Stimulated activated naive CD4-positive, alpha-beta T cell treated with Interleukin-2 at 50 U/mL for 16 hours (primary cell): ENCODE measurements around the gene ST3GAL4.
"Not testable (repeated sequence)": the region's sequence is repeated elsewhere in the genome, so short reads cannot be mapped to it uniquely, and the experiment has no call there.

Experiments
- DNase-seq: peaks from one replicate; lab custom pipeline; 2025; lab: John Stamatoyannopoulos, UW

ST3GAL4 gene

DNA sequence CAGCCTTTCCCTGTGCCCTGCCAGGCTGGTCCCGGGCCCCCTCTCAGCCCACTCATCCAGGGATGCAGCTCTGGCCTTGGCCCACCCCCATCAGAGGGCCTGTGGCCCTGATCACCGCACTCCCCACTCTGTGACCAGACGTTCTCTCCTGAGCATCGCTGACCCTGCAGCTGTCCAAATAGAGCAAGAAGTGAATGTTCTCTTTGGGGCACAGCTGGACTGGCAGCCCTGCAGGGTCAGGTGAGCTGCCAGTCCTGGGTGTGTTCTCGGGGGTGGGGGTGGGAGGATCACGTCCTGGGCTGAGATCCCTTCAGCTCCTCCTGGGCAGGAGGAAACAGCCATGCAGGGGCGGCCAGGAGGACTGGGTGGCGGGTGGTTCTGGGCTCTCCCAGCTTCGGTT lies 9.2 kb downstream of the ST3GAL4 start:
- not testable (repeated sequence) for DNase-seq

DNA sequence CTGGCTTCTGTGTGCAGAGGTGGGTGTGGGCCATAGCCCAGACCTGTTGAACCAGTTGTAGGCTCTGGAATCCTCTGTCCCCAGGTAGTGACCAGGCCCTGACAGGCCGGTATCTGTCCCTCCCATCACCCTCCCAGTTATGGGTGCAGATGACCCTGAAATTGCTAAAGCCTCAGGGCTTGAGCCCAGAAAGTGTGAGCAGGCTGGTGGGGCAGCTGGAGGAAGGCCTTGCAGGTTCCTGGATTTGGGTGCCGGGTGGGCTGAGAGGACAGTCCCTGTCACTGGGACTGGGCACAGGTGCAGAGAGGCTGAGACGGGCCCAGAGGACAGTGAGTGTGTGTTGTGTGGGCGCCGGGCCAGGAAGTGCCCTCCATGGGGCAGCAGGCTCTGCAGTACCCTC lies 10.0 kb downstream of the ST3GAL4 start:
- DNase-seq = not testable (repeated sequence)

DNA sequence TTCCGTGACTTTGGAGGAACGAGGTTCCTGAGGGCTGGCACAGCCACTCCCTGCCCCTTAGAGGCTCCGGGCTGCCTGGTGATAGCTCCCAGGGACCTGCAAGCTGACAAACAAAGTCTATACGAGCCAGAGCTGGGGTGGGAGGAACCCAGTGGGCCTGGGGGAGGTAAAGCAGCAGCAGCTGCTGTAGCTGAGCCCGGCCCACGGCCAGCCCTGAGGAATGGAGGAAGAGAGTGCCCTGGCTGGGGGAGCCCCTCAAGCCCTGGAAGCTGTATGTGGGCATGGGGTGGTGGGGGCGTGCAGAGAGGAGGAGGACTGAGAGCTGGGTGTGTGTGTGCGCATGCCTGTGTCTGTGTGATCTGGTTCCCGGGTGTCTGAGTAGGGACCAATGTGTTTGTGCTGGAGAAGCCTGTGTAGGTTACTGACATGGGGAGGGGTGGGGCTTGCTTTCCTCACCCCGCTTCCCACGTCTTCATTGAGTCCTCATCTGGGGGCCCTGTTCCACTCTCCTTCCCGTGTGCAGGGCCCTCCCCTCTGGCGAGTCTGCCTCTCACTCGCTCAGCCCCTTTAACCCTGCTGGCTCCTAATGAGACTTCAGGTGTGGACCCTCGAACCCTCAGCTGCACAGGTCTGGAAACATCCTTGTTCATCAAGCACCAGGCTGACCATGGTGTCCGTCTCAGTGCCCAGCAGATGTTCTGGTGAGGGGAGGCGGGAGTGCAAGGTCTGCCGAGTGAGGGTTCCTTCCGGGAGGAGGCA lies 10.8 kb downstream of the ST3GAL4 start:
- no peak for DNase-seq

DNA sequence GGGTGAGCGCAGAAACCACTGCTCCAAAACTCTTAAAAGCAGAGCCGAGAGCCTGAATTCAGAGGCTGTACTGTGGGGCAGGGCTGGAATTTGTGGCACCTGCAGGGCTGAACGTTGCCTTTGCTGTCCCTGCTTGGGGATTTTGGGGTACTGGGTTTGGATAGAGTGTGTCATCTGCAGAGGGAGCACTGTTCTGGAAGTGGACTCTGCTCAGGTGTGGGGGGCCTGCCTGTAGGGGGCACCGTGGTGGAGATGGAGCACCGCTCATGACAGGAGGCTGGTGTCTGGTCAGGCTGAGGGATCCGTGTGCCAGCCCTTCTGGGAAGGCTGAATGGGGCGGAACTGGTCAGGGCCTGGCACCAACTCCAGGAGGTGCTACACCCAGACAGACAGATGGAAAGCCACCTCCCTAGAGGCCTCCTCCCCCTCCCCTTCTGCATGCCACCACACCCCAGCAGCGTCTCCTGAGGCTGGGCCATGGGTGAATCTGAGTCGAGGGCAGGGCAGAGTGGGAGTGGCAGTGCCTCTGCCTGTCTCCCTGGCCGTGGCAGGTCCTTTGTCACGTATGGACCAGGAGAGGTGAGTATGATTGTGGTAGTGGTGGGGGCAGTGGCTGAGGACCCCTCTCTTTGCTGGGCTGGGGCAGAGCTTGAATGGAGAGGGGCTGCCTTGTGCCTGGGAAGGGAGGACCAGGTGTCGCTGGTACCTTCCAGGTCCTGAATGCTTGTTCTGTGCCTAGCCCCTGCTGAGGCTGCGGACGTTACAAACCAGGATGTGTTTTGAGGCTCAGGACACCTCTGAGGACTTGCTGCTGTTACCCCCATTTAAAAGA lies 11.6 kb downstream of the ST3GAL4 start:
- DNase-seq = not testable (repeated sequence)

DNA sequence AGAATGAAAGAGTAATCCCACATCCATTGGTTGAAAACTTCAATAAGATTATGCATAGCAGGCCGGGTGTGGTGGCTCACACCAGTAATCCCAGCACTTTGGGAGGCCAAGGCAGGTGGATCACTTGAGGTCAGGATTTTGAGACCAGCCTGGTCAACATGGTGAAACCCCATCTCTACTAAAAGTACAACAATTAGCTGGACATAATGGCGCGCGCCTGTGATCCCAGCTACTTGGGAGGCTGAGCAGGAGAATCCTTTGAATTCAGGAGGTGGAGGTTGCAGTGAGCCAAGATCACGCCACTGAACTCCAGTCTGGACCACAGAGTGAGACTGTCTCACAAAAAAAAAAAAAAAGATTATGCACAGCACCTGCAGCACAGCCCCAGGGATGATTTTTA lies 12.3 kb downstream of the ST3GAL4 start:
- not testable (repeated sequence) for DNase-seq

DNA sequence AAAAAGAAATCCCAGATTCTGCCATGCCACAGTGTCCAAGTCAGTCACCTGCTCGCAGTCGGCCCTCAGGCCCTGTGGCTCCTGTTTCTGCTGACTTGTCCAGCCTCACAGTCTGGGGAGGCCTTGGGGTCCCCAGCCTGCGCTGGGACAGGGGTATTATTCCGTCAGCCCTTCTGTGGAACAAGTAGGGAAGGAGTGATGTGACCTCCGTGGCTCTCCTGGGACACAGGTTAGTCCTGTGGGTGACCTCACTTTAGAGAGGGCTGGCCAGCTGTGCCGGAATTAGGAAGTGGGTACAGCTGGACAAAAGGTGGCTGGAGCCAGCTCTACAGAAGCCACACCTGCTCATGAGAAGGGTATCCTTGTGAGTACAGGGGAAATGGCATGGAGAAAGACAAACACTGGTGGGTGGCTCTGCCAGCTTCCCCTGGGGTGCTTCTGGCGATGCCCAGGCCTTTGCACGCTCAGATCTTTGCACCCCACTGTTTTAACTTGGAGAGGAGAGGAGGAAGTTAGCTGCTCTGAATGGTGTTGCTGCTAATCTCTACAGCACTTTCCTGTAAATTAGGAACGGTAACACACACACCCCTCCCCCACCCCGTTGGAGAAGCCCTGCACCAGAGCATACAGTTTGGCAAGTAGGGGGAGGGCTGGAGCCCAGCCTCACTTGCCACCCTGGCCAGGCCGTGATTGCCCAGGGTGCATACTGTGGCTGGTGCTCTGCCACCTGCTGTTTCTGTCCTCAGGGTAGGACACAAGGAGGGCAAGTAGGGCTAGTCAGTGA lies 13.0 kb downstream of the ST3GAL4 start:
- DNase-seq = not testable (repeated sequence)

DNA sequence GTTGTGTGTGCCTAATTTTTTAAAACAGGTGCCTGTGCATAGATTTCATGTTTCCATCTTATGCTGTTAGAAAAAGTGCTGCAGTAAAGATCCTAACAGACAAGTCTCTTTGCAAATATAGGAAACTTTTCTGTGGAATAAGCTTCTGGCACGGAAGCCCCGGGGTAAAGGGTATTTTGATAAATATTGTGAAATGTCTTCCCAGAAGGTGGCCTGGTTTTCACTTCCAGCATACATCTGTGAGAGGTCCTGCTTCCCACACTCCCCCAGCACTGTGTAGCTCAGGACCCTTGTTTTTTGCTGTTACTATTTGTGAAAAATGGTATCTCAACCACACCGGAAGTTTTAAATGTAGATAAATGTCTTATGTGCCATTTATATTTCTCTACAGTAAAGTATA lies 14.5 kb downstream of the ST3GAL4 start:
- DNase-seq = no peak

DNA sequence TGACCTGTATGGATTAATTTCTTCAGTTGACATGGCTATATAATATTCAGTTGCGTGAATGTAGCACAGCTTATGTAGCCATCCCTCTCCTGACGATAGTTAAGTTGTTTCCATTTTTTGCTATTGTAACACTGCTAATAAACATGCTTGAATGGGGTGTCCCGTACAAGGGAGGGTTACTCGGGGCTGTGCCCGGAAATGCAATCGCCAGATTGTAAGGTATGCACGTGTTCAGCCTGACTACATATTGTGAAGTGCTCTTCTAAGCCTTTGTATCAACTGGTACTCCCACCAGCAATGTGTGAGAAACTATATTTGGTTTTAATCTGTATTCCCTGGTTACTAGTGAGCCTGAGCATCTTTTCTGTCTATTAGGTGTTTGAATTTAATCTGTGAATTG lies 16.1 kb downstream of the ST3GAL4 start:
- no peak for DNase-seq

DNA sequence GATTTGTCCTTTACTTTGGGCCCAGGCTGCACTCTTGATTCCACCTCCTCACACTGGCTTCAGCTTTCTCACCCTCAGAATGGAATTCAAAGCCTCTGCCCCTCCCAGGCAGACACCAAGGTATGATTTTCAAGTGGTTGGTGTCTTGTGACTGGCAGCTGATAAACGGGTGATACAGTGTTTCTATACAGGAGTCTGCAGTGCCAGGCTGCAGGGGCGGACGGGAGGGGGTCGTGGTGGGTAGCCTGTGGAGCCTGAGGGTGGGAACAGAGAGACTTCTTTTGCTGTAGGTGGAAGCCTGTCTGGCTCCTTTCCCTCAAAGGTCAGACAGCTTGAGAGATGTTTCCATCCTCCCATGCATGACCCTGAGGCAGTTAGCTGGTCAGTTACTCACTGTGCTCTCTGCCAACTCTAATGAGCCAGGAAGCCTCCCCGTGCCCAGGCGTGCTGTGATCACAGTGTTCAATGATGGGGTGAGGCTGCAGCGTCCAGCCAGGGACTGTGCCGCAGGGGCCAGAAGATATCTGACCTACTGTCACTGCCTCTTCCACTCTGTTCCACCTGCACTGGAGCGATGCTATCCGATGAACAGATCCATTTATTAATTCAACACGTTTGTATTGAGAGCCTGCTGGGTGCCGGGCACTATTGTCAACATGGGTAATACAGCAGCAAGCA lies 18.0 kb downstream of the ST3GAL4 start:
- DNase-seq = not testable (repeated sequence)

DNA sequence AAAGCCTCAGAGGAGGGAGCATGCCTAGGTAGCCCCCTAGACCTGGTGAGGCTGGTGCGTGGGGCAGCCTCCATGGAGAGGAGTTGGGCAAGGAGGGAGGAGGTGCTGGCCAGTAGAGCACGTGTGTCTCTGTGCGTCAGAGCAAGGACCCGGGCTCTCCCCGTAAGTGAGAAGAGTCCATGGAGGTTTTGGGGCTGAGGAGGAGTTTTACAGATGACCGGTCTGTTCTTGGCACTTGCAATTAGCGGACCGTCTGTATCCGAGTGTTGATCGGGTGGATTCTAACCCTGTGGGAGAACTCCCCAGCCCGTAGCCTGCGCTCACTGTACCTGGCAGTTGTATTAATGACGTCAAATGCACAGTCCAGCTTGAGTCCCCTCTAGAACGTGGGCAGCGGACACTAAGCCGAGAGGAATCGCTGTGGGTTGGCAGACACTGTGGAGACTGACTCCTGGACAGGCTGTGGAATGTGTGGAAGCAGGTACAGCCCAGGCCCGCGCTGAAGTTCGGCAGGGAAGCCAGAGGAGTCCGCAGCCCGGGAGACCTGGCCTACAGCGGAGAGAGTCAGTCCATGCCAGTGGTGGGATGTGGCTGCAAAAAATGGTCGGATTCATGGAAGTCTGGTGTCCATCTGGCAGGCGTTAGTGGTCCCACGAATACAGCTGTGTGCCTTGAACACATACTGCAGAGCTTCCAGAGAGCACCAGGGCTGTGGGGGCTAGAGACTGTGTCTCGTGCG lies 19.2 kb downstream of the ST3GAL4 start:
- DNase-seq = not testable (repeated sequence)

DNA sequence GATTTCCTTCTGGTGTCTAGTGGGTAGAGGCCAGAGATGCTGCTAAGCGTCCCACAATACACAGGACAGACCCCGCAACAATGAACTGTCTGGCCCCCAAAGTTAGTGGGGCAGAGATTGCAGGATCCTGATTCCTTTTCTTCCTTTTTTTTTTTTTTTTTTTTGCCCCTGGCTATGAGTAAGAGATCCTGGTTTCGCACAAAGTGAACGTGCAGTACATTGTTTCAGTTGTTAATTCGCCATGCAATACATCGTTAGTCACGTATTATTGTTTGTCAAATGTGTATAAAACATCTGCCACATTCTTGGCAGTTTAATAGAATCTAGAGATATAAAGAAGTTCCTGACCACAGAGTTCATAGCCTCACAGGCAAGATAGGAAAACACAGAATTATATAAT lies 20.2 kb downstream of the ST3GAL4 start:
- DNase-seq = no peak

DNA sequence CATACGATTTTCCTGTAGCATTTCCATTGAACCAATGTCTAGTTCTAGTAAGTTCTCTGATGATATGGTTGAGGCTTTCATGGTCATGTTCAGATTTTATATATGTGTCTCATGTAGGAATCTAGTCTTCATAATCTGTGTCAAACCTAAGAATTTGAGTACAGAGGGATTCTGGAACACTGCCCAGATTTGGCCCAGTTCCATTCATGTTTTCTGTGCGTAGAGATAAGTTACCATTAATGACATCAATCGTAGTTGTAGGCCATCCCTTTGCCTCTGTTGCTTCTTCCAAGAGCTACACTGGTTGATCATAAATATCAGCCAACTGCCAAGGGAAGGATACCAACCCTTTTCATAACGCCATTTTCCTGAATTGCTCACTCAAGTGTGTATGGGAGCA lies 23.3 kb downstream of the ST3GAL4 start:
- no peak for DNase-seq

DNA sequence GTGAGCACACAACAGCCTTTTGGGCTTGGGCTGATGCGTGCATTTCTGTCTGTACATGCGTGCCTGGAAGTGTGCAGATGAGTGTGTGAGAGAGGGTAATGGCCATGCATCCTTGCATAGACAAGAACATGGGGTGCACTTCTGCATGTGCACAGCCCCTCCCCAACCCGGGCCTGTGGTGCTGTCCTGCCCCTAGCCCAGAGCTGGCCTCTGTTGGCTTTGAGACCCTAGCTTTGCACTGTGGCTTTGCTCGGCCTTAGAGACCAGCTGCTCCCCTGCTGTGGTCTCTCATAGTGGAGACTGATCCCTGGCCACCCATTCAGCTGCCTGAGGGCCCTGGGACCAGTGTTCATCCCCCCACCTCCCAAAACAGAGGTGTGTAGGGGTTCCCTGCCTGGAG lies 25.4 kb downstream of the ST3GAL4 start:
- DNase-seq = no peak

DNA sequence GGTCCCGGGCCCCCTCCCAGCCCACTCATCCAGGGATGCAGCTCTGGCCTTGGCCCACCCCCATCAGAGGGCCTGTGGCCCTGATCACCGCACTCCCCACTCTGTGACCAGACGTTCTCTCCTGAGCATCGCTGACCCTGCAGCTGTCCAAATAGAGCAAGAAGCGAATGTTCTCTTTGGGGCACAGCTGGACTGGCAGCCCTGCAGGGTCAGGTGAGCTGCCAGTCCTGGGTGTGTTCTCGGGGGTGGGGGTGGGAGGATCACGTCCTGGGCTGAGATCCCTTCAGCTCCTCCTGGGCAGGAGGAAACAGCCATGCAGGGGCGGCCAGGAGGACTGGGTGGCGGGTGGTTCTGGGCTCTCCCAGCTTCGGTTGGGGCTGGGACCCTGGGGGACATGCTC lies 26.5 kb downstream of the ST3GAL4 start:
- not testable (repeated sequence) for DNase-seq

DNA sequence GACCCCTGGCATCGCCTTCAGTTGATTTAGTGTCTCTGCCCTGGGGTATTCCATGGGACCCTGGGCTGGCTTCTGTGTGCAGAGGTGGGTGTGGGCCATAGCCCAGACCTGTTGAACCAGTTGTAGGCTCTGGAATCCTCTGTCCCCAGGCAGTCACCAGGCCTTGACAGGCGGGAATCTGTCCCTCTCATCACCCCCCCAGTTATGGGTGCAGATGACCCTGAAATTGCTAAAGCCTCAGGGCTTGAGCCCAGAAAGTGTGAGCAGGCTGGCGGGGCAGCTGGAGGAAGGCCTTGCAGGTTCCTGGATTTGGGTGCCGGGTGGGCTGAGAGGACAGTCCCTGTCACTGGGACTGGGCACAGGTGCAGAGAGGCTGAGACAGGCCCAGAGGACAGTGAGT lies 27.2 kb downstream of the ST3GAL4 start:
- not testable (repeated sequence) for DNase-seq

DNA sequence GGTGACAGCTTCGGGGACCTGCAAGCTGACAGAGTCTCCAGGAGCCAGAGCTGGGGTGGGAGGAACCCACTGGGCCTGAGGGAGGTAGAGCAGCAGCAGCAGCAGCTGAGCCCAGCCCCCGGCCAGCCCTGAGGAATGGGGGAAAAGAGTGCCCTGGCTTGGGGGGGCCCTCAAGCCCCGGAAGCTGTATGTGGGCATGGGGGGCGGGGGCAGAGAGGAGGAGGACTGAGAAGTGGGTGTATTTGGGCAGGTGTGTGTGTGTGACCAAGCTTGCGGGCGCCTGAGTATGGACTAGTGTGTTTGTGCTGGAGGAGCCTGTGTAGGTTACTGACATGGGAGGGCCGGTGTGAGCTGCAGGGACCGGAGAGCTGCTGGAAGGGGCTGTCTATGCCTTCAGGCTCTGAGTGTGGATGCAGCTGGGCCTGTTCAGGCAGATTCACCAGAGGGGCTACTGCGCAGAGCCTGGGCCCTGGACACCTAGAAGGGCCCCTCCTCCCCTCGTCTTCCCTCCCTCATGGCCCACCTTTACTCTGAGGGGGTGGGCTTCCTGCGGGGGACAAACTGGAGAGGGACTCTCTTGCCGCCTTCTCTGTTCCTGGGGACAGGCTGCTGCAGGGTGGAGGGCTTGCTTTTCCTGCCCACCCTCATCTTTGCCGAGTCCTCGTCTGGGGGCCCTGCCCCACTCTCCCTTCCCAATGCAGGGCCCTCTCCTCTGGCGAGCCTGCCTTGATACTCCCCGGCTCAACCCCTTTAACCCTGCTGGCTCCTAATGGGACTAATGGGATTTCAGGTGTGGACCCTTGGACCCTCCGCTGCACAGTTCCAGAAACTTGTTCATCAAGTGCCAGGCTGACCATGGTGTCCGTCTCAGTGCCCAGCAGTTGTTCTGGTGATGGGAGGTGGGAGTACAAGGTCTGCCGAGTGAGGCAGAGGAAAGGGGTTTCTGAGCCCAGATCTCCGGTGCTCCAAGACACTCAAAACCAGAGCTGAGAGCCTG lies 28.2 kb downstream of the ST3GAL4 start:
- no peak for DNase-seq

DNA sequence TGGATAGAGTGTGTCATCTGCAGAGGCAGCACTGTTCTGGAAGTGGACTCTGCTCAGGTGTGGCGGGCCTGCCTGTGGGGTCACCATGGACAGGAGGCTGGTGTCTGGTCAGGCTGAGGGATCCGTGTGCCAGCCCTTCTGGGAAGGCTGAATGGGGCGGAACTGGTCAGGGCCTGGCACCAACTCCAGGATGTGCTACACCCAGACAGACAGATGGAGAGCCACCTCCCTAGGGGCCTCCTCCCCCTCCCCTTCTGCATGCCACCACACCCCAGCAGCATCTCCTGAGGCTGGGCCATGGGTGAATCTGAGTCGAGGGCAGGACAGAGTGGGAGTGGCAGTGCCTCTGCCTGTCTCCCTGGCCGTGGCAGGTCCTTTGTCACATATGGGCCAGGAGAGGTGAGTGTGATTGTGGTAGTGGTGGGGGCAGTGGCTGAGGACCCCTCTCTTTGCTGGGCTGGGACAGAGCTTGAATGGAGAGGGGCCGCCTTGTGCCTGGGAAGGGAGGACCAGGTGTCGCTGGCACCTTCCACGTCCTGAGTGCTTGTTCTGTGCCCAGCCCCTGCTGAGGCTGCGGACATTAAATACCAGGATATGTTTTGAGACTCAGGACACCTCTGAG lies 29.1 kb downstream of the ST3GAL4 start:
- DNase-seq = no peak

DNA sequence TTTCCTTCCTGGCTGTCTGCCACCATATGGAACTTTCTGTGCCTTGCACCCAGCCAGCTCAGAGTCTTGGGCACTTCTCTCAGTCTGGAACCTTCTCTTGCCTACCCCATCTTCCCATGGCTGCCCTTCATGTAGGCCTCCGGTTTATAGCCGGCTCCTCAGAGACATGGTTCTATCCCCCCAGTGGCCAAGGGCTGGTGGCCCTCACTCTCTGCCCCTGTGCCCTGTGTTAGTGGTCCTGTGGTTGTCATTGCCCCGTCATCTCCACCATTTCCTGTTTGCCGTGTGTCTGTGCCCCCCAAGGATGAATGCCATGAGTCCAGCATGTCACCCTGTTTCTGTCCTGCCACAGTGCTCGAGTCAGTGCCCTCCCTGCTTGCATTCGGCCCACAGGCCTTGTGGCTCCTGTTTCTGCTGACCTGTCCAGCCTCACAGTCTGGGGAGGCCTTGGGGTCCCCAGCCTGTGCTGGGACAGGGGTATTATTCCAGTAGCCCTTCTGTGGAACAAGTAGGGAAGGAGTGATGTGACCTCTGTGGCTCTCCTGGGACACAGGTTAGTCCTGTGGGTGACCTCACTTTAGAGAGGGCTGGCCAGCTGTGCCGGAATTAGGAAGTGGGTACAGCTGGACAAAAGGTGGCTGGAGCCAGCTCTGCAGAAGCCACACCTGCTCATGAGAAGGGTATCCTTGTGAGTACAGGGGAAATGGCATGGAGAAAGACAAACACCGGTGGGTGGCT lies 30.7 kb downstream of the ST3GAL4 start:
- no peak for DNase-seq

DNA sequence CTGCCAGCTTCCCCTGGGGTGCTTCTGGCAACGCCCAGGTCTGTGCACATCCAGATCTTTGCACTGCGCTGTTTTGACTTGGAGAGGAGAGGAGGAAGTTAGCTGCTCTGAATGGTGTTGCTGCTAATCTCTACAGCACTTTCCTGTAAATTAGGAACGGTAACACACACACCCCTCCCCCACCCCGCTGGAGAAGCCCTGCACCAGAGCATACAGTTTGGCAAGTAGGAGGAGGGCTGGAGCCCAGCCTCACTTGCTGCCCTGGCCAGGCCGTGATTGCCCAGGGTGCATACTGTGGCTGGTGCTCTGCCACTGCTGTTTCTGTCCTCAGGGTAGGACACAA lies 31.2 kb downstream of the ST3GAL4 start:
- not testable (repeated sequence) for DNase-seq
